OCI-M2 (cell line): Measurements from ENCODE around the gene RAB40C.

Source experiments
- DNase-seq: peaks from one replicate; lab custom pipeline; 2025; ENCODE audit not compliant: unreplicated experiment; lab: John Stamatoyannopoulos, UW

RAB40C gene

DNA sequence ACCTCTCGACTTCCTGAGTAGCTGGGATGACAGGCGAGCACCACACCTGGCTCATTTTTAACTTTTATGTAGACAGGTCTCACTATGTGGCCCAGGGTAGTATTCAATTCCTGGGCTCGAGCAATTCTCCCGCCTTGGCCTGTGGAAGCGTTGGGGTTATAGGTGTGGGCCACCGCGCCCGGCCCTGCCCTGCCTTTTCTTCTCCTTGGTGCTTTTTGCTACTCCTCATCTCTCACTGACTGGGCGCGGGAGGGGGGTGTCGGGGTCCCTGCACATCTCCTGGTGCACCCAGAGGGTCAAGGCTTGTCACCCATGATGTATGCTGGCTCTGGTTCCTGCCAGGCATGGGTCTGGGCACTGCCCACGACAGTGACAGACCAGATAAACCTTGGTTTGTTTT lies 54.7 kb downstream of the RAB40C start:
- no peak for DNase-seq

GRCh38 chr16:645852-646678 lies 56.2 kb downstream of the RAB40C start:
- DNase-seq, result no peak

DNA sequence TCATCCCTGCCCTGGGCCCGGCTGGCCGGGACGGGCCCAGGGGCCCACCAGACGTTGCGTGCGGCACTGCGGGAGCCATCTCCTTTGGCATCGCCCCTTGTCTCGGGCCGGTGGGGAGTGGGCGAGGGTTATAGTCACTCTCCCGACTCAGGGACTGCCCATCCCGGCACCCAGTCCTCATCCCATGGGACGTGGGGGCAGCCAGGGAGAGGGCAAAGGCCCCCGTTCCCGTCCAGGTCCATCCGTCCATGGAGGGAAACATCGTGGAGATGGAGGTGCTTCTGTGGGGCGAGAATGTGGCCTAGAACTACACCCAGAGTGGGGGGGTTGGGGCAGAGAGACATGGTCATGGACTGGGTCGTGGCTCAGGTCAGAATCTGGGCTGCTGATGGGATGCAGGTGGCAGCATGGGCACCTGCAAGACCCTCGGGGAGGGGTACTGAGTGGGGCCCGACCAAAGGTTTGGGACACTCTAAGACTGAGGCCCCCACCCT lies 56.9 kb downstream of the RAB40C start:
- DNase-seq, result no peak

DNA sequence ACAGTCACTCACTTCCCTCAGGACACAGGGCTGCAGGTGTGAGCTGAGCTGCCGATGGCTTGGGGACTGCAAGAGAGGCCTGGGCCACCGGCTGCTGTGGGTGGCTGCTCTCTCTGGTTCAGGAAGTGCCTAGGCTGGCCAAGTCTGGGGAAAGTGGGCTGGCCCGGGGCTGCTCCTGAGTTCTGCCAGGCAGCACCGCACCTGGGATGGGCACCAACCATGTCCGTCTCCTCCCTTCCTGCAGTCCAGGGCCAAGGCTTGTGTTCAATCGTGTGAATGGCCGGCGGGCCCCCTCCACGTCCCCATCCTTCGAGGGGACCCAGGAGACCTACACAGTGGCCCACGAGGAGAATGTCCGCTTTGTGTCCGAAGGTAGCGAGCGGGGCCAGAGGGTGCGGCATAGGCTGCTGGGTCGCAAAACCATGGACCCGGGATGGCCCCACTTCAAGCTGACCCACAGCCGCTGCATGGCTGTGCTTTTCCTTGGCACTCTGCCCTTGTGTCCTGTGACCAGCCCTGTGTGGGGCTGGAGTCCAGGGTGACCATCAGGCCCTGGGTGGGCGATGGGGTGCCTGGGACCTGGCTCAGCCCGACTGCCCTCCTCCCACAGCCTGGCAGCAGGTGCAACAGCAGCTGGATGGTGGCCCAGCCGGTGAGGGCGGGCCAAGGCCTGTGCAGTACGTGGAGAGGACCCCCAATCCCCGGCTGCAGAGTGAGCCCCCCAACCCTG lies 57.5 kb downstream of the RAB40C start:
- DNase-seq, result no peak

- DNase-seq, result no peak
Measured at GRCh38 chr16:648071-648780, 58.4 kb downstream of the RAB40C start.

DNA sequence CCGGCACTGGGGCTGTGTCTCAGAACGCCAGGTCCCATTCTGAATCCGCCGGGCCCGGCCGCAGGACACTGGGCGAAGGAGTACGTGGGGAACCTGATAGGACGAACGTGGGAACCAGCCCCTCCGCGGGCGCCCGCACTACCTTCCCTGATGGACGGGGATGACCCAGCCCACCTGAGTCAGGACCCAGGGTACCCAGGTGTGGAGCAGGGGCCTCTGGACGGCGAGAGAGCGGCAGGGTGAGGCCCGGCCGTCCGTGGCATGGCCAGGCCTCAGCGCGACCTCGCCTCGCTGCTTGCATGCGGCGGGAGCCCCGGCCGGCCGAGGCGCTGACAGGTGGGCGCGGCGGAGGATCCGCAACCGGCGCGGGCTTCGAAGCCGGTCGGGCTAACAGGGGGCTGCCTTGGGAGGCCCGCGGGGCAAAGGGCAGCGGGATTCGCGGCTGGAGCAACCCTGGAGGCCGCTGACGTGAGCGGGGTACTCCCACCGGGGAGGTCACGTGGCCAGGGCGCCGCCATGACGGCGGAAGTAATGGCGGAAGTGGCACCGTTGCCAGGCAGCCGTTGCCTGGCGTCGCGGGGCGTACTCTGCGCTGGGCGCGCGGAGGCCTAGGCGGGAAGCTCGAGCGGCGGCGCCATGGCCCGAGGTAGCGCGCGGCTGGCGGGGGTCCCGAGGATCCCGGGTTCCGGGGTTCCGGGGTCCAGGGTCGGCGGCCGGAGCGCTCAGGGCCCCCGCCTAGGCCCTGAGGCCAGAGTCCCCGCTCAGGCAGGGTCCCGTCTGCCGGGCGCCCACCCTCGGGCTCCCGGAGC lies 59.1 kb downstream of the RAB40C start, which contains the start of gene WDR90:
Gene WDR90, plus strand, starts transcription at position 585 of the 809 bp plus-strand sequence. Its CDS starts 52 bp downstream, at position 637.
- no peak for DNase-seq

DNA sequence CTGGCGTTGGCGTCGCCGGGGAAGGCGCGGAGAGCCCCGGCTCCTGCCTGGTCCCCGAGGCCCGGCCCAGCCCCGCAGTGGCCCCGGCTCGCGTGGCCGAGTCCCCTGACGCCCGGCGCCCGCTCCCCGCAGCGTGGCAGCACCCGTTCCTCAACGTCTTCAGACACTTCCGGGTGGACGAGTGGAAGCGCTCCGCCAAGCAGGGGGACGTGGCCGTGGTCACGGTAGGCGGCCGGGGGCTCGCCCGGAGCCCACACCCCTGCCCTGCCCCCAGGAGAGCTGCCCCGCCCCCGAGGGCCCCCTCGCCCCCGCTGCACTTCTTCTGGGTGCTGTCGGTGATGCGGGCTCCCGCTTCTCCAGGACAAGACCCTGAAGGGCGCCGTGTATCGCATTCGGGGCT lies 59.8 kb downstream of the RAB40C start:
- DNase-seq, result no peak

DNA sequence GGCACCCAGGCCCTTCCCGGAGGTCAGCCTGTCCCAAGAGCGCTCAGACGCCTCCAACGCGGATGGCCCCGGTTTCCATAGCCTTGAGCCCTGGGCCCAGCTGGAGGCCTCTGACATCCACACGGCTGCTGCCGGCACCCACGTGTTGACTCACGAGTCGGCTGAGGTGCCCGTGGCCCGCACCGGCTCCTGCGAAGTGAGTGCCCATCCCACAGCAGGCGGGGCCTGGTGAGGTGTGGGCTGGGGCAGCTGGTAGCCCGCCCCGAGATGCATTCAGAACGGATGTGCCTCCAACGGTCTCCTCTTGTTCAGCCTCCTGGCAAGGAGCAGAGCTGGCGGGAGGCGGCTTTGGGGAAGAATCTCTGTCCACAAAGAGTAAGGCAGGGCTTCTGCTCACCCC lies 62.0 kb downstream of the RAB40C start:
- no peak for DNase-seq

- no peak for DNase-seq
Measured at GRCh38 chr16:652454-653305, 62.8 kb downstream of the RAB40C start.

GRCh38 chr16:654034-654433 lies 64.2 kb downstream of the RAB40C start:
- DNase-seq, result no peak

DNA sequence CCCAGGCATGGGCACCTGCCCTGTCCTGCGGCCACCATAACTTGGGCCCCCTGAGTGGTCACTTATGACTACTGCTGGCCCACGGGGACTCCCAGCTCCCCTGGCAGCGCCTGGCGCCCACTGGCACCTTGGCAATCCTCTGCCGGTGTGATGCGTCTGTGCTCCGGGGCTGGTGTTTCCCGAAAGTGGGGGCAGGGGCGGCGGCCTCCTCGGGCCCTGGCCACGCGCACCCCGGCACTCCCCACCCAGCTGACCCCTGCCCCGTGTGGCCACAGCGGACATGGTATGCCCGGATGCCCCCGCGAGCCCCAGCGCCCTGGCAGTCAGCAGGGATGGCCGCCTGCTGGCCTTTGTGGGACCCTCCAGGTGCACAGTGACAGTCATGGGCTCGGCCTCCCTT lies 67.6 kb downstream of the RAB40C start:
- DNase-seq, result no peak

DNA sequence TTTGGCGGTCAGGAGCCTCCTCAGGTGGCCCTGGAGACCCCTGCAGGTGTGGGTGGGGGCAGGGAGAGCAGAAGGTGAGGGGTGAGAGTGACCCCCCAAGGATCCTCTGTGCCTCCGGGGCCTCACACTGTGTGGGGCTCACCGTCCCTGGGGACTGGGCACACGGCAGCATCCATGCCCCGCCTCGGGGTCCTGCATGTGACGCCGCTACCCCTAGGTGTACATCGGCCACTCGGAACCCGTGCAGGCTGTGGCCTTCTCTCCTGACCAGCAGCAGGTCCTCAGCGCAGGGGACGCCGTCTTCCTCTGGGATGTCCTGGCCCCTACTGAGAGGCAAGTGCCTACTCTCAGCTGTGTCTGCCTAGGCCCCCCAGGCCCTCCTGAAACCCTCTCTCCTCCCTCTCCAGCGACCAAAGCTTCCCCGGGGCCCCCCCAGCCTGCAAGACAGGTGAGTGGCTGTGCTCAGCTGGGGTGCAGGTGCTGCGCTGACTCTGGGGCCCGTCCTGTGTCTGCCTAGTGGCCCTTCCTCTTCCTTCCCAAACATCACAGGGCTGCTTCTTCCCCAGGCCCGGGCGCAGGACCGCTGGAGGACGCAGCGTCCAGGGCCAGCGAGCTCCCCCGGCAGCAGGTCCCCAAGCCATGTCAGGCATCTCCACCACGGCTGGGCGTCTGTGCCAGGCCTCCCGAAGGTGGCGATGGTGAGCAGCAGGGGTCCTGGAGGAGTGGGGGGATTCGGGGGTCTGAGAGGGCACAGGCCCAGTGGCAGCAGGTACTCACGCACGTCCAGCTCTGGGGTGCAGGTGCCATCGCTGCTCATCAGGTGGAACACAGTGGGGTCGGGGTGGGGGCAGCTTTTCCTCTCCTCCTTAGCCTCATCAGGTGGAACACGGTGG lies 69.1 kb downstream of the RAB40C start:
- DNase-seq, result no peak

GRCh38 chr16:659618-660017 lies 69.8 kb downstream of the RAB40C start:
- no peak for DNase-seq

- DNase-seq, result no peak
Measured at GRCh38 chr16:660132-660458, 70.2 kb downstream of the RAB40C start.

- DNase-seq, result no peak
Measured at GRCh38 chr16:660459-661183, 70.8 kb downstream of the RAB40C start.

- DNase-seq, result no peak
Measured at GRCh38 chr16:661184-661821, 71.4 kb downstream of the RAB40C start.

GRCh38 chr16:662095-662494 lies 72.2 kb downstream of the RAB40C start:
- no peak for DNase-seq

GRCh38 chr16:662597-662996 lies 72.7 kb downstream of the RAB40C start:
- DNase-seq, result no peak
